HCT116 (cell line): ENCODE data around the gene TRMT1. TPM values are rescaled to one million over a fixed set of nuclear protein-coding genes. Genes with fewer than 3 reads are reported as not detected.
A peak's percentile ranks its signal among the peaks of the same experiment; 100 is the strongest.

ENCODE experiments used
- ATAC-seq: fragments of 200-7000 bp; cut with Tn5 transposase; 2 replicates; pipeline ENCODE4 v1.9.1; 2020; ENCODE audit warnings: mild to moderate bottlenecking, moderate library complexity
- BruUV-seq: library from RNA; stranded (reverse); fragments of 400-500 nt; replicated peaks from 2 replicates; lab custom pipeline; 2021; lab: Mats Ljungman, UMichigan
- CTCF ChIA-PET: fragments of 300-600 bp; sonication (Branson Sonifier 250); formaldehyde crosslinking; loops from one replicate; lab custom pipeline; 2021; ENCODE audit warnings: antibody characterized with exemption; lab: Charles Lee
- POLR2A ChIA-PET: fragments of 300-600, 350-600 bp; sonication (Branson Sonifier 250); formaldehyde crosslinking; loops from one replicate; lab custom pipeline; 2021; ENCODE audit warnings: antibody characterized with exemption; lab: Charles Lee
- RAD21 ChIA-PET, 2 experiments: fragments of 300-600 bp; sonication (Branson Sonifier 250); formaldehyde crosslinking; loops; one replicate each; lab custom pipeline; 2023; ENCODE audit warnings: low total read pairs in 2 of 2; ENCODE audit not compliant: uncharacterized antibody in 2 of 2, unreplicated experiment in 2 of 2, low non-redundant PET in 1 of 2; lab: Charles Lee
- DNase-seq: peaks from one replicate; pipeline ENCODE4 v3.0.0-alpha.2; 2010; ENCODE audit warnings: low read depth, low spot score
- H2AFZ ChIP-seq: fragments of 200-600 bp; shearing (Covaris generic), sonication (generic); 2 replicates; pipeline ENCODE4 v1.6.1; 2017; ENCODE audit warnings: low read depth, mixed run types, mixed read lengths, antibody characterized with exemption, low read length; ENCODE audit not compliant: poor library complexity, severe bottlenecking
- H3K27ac ChIP-seq: 2 replicates; pipeline ENCODE4 v1.5.1; 2012; ENCODE audit warnings: low read depth, low read length
- H3K27me3 ChIP-seq: fragments of 200-600 bp; sonication (generic); 2 replicates; pipeline ENCODE4 v1.6.1; 2016; ENCODE audit warnings: mixed run types, low read length, mixed read lengths; ENCODE audit not compliant: insufficient read depth
- H3K36me3 ChIP-seq, 2 experiments: fragments of 200-500 bp in 1 of 2; fragments of 200-600 bp in 1 of 2; sonication (Bioruptor generic) in 1 of 2; sonication (generic) in 1 of 2; 2 replicates each; pipeline versions ENCODE4 v1.5.1 to v1.6.1; 2014 to 2016; ENCODE audit warnings: low read length in 2 of 2, inconsistent platforms in 1 of 2, mixed read lengths in 1 of 2, mixed run types in 1 of 2; ENCODE audit not compliant: insufficient read depth in 2 of 2, control insufficient read depth in 1 of 2
- H3K4me1 ChIP-seq, 2 experiments: fragments of 200-600 bp in 1 of 2; sonication (generic) in 1 of 2; 2 replicates each; pipeline versions ENCODE4 v1.5.1 to v1.6.1; 2012 to 2017; ENCODE audit warnings: low read length in 2 of 2, inconsistent platforms in 1 of 2, mild to moderate bottlenecking in 1 of 2, mixed read lengths in 1 of 2, mixed run types in 1 of 2, moderate library complexity in 1 of 2; ENCODE audit not compliant: insufficient read depth in 2 of 2, control insufficient read depth in 1 of 2
- H3K4me2 ChIP-seq: fragments of 200-600 bp; sonication (generic); 2 replicates; pipeline ENCODE4 v1.6.1; 2017; ENCODE audit warnings: mixed run types, low read length, mixed read lengths
- H3K4me3 ChIP-seq, 2 experiments: fragments of 200-600 bp in 1 of 2; sonication (generic) in 1 of 2; replicated peaks in 1 of 2; 2 replicates each; pipeline ENCODE4 v1.5.1; 2011 to 2016; ENCODE audit warnings: low read length in 2 of 2, control low read depth in 1 of 2, low read depth in 1 of 2, mild to moderate bottlenecking in 1 of 2, mixed read lengths in 1 of 2, mixed run types in 1 of 2
- H3K79me2 ChIP-seq: fragments of 200-600 bp; sonication (generic); 2 replicates; pipeline ENCODE4 v1.6.1; 2017; ENCODE audit warnings: mild to moderate bottlenecking, mixed run types, low read length, moderate library complexity, mixed read lengths; ENCODE audit not compliant: insufficient read depth
- H3K9ac ChIP-seq: fragments of 200-600 bp; sonication (generic); 2 replicates; pipeline ENCODE4 v1.6.1; 2016; ENCODE audit warnings: low read length, mixed read lengths
- H3K9me2 ChIP-seq: fragments of 200-600 bp; sonication (generic), shearing (Covaris generic); 2 replicates; pipeline ENCODE4 v1.6.1; 2017; ENCODE audit warnings: mixed run types, mild to moderate bottlenecking, moderate library complexity; ENCODE audit not compliant: insufficient read depth
- H3K9me3 ChIP-seq, 2 experiments: fragments of 200-500 bp in 1 of 2; fragments of 200-600 bp in 1 of 2; sonication (Bioruptor generic) in 1 of 2; sonication (generic) in 1 of 2; 2 replicates each; pipeline ENCODE4 v1.6.1; 2014 to 2017; ENCODE audit warnings: low read length in 2 of 2, mixed read lengths in 2 of 2, inconsistent platforms in 1 of 2, low read depth in 1 of 2, mild to moderate bottlenecking in 1 of 2, mixed run types in 1 of 2, moderate library complexity in 1 of 2; ENCODE audit not compliant: control insufficient read depth in 1 of 2, insufficient read depth in 1 of 2
- H4K20me1 ChIP-seq: fragments of 200-600 bp; sonication (generic), shearing (Covaris generic); 2 replicates; pipeline ENCODE4 v1.6.1; 2017; ENCODE audit warnings: mixed run types, mild to moderate bottlenecking, moderate library complexity; ENCODE audit not compliant: insufficient read depth
- ATF3 ChIP-seq: IDR thresholded peaks from 2 replicates; pipeline ENCODE4 v1.6.1; 2012
- EZH2 ChIP-seq: fragments of 200-600 bp; sonication (generic); IDR thresholded peaks from 2 replicates; pipeline ENCODE4 v1.6.1; 2017; ENCODE audit warnings: antibody characterized with exemption, mixed run types
- SIN3A ChIP-seq: IDR thresholded peaks from 2 replicates; pipeline ENCODE4 v1.6.1; 2012; ENCODE audit warnings: low read depth
- YY1 ChIP-seq: IDR thresholded peaks from 2 replicates; pipeline ENCODE4 v1.6.1; 2011; ENCODE audit warnings: low read length, low read depth, moderate library complexity, mild to moderate bottlenecking; ENCODE audit not compliant: insufficient replicate concordance; ENCODE audit errors: extremely low read depth
- intact Hi-C: fragments of 100-400 bp; cut with micrococcal nuclease; formaldehyde crosslinking; loops from 2 replicates; pipeline ENCODE4 v1.10.0; 2022
- total RNA-seq: library from RNA; stranded (reverse); gene quantifications from one replicate; pipeline ENCODE4 v1.2.1, GENCODE V29; 2021; ENCODE audit not compliant: unreplicated experiment

The TRMT1 gene
- total RNA-seq, 1 experiment from 2014 or later: 84.4 TPM

- peaks cover 12 to 32% of the 10 kb centered on the region in 2 experiments; a peak in 3 of 4 replicates for H3K4me1 ChIP-seq
- no peak overlapping the region; the same call in 1 of the 2 replicates for H3K27ac ChIP-seq
- BruUV-seq: no TSS peak
- no peak overlapping the region for H3K9ac ChIP-seq
- no peak overlapping the region for H2AFZ ChIP-seq
- no peak overlapping the region for H3K4me2 ChIP-seq
- H3K4me3 ChIP-seq: no peak overlapping the region
- ATAC-seq (no peak), DNase-seq (no peak)
- H3K79me2 ChIP-seq: peaks cover 89% of the 10 kb centered on the region
- POLR2A ChIA-PET: no interaction called here
- no peaks in the 10 kb centered on the region for H3K27me3 ChIP-seq
- no peaks in the 10 kb centered on the region for H3K9me3 ChIP-seq
- RAD21 ChIA-PET: no interaction called here
- intact Hi-C loops: no loop called here
- no peak for TF ChIP-seq ATF3
- TF ChIP-seq EZH2: no peak
- no peak for TF ChIP-seq SIN3A
- CTCF ChIA-PET: interaction anchor here (0.7 to 2.0 kb wide), 2 partner anchors 87 to 155 kb away, joined by 3 to 5 read pairs; no protein-coding TSS in a partner anchor
- peaks cover 24% of the 10 kb centered on the region; the same call in 1 of the 2 replicates for H4K20me1 ChIP-seq
- peaks cover 9 to 24% of the 10 kb centered on the region in 2 experiments; a peak in 3 of 4 replicates for H3K36me3 ChIP-seq
- no peaks in the 10 kb centered on the region for H3K9me2 ChIP-seq
These were observed 4.3 kb upstream of the TRMT1 start for GRCh38 chr19:13120817-13121216.

GRCh38 chr19:13120031-13120430 lies 3.5 kb upstream of the TRMT1 start:
- DNase-seq (no peak), ATAC-seq (no peak)
- Histone ChIP-seq H3K36me3 (peaks cover 9 to 27% of the 10 kb centered on the region in 2 experiments; a peak in 3 of 4 replicates), H4K20me1 (peaks cover 24% of the 10 kb centered on the region; the same call in 1 of the 2 replicates), H3K27ac (peak overlapping the region; percentile 15; the same call in 1 of the 2 replicates), H3K4me1 (peaks cover 19 to 40% of the 10 kb centered on the region in 2 experiments; a peak in 3 of 4 replicates), H3K9ac (no peak overlapping the region), H3K4me2 (peak overlapping the region; percentile 89; the same call in 1 of the 2 replicates), H2AFZ (no peak overlapping the region), H3K9me3 (no peaks in the 10 kb centered on the region), H3K4me3 (no peak overlapping the region), H3K79me2 (peaks cover 89% of the 10 kb centered on the region), H3K27me3 (no peaks in the 10 kb centered on the region), H3K9me2 (no peaks in the 10 kb centered on the region)
- RAD21 ChIA-PET: no interaction called here
- intact Hi-C loops: no loop called here
- CTCF ChIA-PET: interaction anchor here (2.0 kb wide), 1 partner anchor 155 kb away, joined by 5 read pairs; no protein-coding TSS in a partner anchor
- POLR2A ChIA-PET: no interaction called here
- TF ChIP-seq YY1: no peak
- no TSS peak for BruUV-seq
